ENCODE results near the gene MZT2A.

DNA sequence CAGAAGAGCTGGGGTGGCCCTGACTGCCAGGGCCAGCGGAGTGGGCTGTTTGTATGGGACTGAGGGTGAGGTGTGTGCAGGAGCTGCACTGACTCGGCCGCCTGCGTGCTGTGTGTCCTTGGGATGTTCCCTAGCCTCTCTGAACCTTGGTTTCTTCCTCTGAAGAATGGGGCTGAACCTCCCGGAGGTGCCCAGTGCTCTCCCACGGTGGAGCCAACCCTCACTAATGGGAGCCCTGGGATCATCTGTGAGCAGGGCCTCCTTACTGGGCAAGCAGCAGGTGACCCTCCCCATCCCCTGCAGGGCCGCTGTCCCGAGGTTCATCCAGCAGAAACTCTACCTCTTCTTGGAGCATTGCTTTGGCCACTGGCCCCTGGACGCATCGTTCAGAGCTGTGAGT lies 23.8 kb upstream of the MZT2A start:
- TF ChIP-seq POLR2A (IDR thresholded peaks at IDR 0.05; ENCODE audit: low read depth, low read length) (no peak), TAF1 (IDR thresholded peaks at IDR 0.05; ENCODE audit: low read depth, low read length) (no peak), POLR2AphosphoS5 (IDR thresholded peaks at IDR 0.05; ENCODE audit: low read depth, low read length) (no peak), SPI1 (IDR thresholded peaks at IDR 0.05; ENCODE audit: low read depth, low read length) (no peak)
